Osteocyte (in vitro differentiated cells): ENCODE results near the gene DHX57. TPM values are rescaled to one million over a fixed set of nuclear protein-coding genes. Genes with fewer than 3 reads are reported as not detected.
"Not testable (repeated sequence)": the region's sequence is repeated elsewhere in the genome, so short reads cannot be mapped to it uniquely, and the experiment has no call there.

Source experiments
- DNase-seq: peaks from one replicate; pipeline ENCODE4 v3.0.0; 2021; ENCODE audit warnings: mixed read lengths; ENCODE audit not compliant: unreplicated experiment; ENCODE audit errors: extremely low spot score
- H3K27ac Mint-ChIP-seq: one replicate; pipeline ENCODE4 v1.8.0; 2021; ENCODE audit warnings: mild to moderate bottlenecking, mixed read lengths; ENCODE audit not compliant: unreplicated experiment
- H3K27me3 Mint-ChIP-seq: one replicate; pipeline ENCODE4 v1.8.0; 2021; ENCODE audit warnings: mixed read lengths; ENCODE audit not compliant: unreplicated experiment
- H3K36me3 Mint-ChIP-seq: one replicate; pipeline ENCODE4 v1.8.0; 2021; ENCODE audit warnings: mixed read lengths; ENCODE audit not compliant: unreplicated experiment
- H3K4me1 Mint-ChIP-seq: one replicate; pipeline ENCODE4 v1.8.0; 2021; ENCODE audit warnings: mixed read lengths; ENCODE audit not compliant: unreplicated experiment
- H3K4me3 Mint-ChIP-seq: one replicate; pipeline ENCODE4 v1.8.0; 2021; ENCODE audit warnings: mild to moderate bottlenecking, moderate library complexity, mixed read lengths; ENCODE audit not compliant: unreplicated experiment
- H3K9me3 Mint-ChIP-seq: one replicate; pipeline ENCODE4 v1.8.0; 2021; ENCODE audit warnings: mixed read lengths; ENCODE audit not compliant: unreplicated experiment
- total RNA-seq: library from RNA; stranded (reverse); gene quantifications from 2 replicates; pipeline ENCODE4 v1.2.1, GENCODE V29; 2021
- TF ChIP-seq, protein P1 (sequence below): fragments of 200-600 bp; sonication (generic); IDR thresholded peaks from 2 replicates; pipeline ENCODE4 v1.5.0; 2021; ENCODE audit warnings: antibody characterized with exemption, mild to moderate bottlenecking, moderate library complexity

Gene DHX57
- total RNA-seq, 1 donor from 2014 or later, result 24.2 TPM

DNA sequence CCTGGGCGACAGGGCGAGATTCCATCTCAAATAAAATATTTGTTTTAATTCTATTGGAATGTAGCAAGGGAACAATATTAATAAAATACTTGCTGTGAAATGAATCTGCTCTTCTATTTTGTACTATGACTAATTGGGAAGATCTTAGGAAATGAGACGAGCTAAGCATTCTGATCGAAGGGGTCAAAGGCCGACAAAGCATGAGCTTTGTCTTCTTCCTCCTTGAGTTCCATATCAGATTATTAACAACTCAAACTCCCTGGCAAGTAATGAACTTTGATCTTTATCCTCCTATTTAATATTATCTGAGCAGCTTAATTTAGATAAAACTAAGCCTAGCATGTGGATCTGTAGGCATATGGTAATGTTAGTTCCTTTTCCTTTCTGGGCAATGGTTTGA is 82.2 kb downstream of the DHX57 start:
- TF ChIP-seq, protein P1, sequence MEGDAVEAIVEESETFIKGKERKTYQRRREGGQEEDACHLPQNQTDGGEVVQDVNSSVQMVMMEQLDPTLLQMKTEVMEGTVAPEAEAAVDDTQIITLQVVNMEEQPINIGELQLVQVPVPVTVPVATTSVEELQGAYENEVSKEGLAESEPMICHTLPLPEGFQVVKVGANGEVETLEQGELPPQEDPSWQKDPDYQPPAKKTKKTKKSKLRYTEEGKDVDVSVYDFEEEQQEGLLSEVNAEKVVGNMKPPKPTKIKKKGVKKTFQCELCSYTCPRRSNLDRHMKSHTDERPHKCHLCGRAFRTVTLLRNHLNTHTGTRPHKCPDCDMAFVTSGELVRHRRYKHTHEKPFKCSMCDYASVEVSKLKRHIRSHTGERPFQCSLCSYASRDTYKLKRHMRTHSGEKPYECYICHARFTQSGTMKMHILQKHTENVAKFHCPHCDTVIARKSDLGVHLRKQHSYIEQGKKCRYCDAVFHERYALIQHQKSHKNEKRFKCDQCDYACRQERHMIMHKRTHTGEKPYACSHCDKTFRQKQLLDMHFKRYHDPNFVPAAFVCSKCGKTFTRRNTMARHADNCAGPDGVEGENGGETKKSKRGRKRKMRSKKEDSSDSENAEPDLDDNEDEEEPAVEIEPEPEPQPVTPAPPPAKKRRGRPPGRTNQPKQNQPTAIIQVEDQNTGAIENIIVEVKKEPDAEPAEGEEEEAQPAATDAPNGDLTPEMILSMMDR, result no peak
- H3K9me3 Mint-ChIP-seq, result no peaks in the 10 kb centered on the region
- peaks cover 10% of the 10 kb centered on the region for H3K36me3 Mint-ChIP-seq
- no peaks in the 10 kb centered on the region for H3K4me1 Mint-ChIP-seq
- H3K27me3 Mint-ChIP-seq, result no peaks in the 10 kb centered on the region
- no peak overlapping the region for H3K4me3 Mint-ChIP-seq
- no peak for DNase-seq
- H3K27ac Mint-ChIP-seq, result no peak overlapping the region

DNA sequence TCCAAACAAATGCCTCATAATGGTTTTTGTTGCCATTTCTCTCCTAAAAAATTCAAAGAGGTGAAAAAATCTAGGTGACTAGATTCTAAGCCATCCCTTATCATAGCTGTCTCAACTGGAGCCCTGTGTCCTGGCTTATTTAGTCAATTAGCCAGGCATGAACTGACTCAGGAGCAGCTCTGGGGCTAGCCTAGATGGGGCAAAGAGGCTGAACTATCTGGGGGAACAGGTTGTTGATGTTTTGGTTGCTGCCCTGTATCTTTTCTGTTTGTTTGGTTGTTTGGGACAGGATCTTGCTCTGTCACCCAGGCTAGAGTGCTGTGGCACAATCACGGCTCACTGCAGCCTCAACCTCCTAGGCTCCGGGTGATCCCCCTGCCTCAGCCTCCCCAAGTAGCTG is 83.0 kb downstream of the DHX57 start:
- H3K27me3 Mint-ChIP-seq, result no peaks in the 10 kb centered on the region
- H3K27ac Mint-ChIP-seq, result no peak overlapping the region
- H3K4me3 Mint-ChIP-seq, result no peak overlapping the region
- peaks cover 5% of the 10 kb centered on the region for H3K36me3 Mint-ChIP-seq
- TF ChIP-seq, protein P1, result no peak
- H3K9me3 Mint-ChIP-seq, result no peaks in the 10 kb centered on the region
- no peaks in the 10 kb centered on the region for H3K4me1 Mint-ChIP-seq
- no peak for DNase-seq

GRCh38 chr2:38792321-38792720 is 83.4 kb downstream of the DHX57 start:
- not testable (repeated sequence) for H3K27ac Mint-ChIP-seq, H3K27me3 Mint-ChIP-seq, DNase-seq, H3K4me3 Mint-ChIP-seq, H3K4me1 Mint-ChIP-seq, H3K36me3 Mint-ChIP-seq, H3K9me3 Mint-ChIP-seq

GRCh38 chr2:38791744-38792143 is 84.0 kb downstream of the DHX57 start:
- Mint-ChIP-seq H3K36me3 (no peaks in the 10 kb centered on the region), H3K4me3 (no peak overlapping the region), H3K4me1 (no peaks in the 10 kb centered on the region), H3K27me3 (no peaks in the 10 kb centered on the region), H3K9me3 (no peaks in the 10 kb centered on the region), H3K27ac (no peak overlapping the region)
- TF ChIP-seq, protein P1, result no peak
- no peak for DNase-seq

DNA sequence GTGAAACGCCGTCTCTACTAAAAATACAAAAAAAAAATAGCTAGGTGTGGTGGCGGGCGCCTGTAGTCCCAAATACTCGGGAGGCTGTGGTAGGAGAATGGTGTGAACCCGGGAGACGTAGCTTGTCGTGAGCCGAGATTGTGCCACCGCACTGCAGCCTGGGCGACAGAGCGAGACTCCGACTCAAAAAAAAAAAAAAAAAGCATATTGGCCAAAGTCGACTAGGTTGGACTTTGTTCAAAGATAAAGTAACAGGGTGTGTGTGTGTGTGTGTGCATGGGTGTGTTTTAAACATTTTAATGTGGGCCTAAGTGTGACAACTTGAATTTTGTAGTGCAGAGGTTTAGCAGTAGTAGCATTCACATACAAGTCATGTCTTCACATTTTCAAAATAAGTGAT is 86.0 kb downstream of the DHX57 start:
- Mint-ChIP-seq H3K27ac (no peak overlapping the region), H3K4me3 (no peak overlapping the region), H3K27me3 (no peaks in the 10 kb centered on the region), H3K9me3 (no peaks in the 10 kb centered on the region), H3K4me1 (no peaks in the 10 kb centered on the region), H3K36me3 (no peaks in the 10 kb centered on the region)
- no peak for DNase-seq
- TF ChIP-seq, protein P1, result no peak

DNA sequence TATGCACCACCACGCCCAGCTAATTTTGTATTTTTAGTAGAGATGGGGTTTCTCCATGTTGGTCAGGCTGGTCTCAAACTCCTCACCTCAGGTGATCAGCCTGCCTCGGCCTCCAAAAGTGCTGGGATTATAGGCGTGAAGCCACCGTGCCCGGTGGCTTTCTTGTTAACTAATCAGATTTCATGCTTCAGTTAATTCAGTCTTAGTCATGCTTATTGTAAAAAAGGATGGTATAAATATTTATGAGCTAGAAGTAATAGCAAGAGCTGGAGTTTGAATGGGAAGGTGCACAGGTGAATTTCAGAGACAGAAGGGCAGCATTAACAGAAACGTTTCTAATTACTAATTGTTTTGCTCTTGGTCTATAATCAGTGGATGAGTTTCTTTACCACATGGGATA is 87.4 kb downstream of the DHX57 start:
- H3K9me3 Mint-ChIP-seq, result no peaks in the 10 kb centered on the region
- TF ChIP-seq, protein P1, result no peak
- no peaks in the 10 kb centered on the region for H3K27me3 Mint-ChIP-seq
- no peaks in the 10 kb centered on the region for H3K4me1 Mint-ChIP-seq
- H3K36me3 Mint-ChIP-seq, result no peaks in the 10 kb centered on the region
- H3K27ac Mint-ChIP-seq, result no peak overlapping the region
- DNase-seq, result no peak
- no peak overlapping the region for H3K4me3 Mint-ChIP-seq
